NB4 (cell line): Measurements from ENCODE around the gene ANKRD12.
"Not testable (repeated sequence)": the region's sequence is repeated elsewhere in the genome, so short reads cannot be mapped to it uniquely, and the experiment has no call there.

Source experiments
- POLR2A ChIP-seq: IDR thresholded peaks from 2 replicates; pipeline ENCODE4 v1.6.1; 2011; ENCODE audit warnings: mild to moderate bottlenecking; ENCODE audit not compliant: insufficient read length; ENCODE audit errors: extremely low read depth
- TF ChIP-seq, protein P1 (sequence below): IDR thresholded peaks from one replicate; pipeline ENCODE4 v1.5.1; 2012; ENCODE audit warnings: low read depth, low read length

GRCh38 chr18:9171919-9172318, 35.3 kb downstream of the ANKRD12 start:
- TF ChIP-seq, protein P1, sequence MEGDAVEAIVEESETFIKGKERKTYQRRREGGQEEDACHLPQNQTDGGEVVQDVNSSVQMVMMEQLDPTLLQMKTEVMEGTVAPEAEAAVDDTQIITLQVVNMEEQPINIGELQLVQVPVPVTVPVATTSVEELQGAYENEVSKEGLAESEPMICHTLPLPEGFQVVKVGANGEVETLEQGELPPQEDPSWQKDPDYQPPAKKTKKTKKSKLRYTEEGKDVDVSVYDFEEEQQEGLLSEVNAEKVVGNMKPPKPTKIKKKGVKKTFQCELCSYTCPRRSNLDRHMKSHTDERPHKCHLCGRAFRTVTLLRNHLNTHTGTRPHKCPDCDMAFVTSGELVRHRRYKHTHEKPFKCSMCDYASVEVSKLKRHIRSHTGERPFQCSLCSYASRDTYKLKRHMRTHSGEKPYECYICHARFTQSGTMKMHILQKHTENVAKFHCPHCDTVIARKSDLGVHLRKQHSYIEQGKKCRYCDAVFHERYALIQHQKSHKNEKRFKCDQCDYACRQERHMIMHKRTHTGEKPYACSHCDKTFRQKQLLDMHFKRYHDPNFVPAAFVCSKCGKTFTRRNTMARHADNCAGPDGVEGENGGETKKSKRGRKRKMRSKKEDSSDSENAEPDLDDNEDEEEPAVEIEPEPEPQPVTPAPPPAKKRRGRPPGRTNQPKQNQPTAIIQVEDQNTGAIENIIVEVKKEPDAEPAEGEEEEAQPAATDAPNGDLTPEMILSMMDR = not testable (repeated sequence)
- TF ChIP-seq POLR2A = not testable (repeated sequence)
